Measurements from ENCODE around the gene RNF133.

The RNF133 gene

GRCh38 chr7:122699017-122699416, at the start of gene RNF133:
Gene RNF133, minus strand, starts transcription at chr7:122699117. Its CDS starts 199 bp downstream, at chr7:122698918.
- DNase-seq (ENCODE audit: low read depth), result no peak
- H3K4me3 ChIP-seq (ENCODE audit: low read depth, low read length), result no peak within 1 kb of the TSS
- TF ChIP-seq CTCF (IDR thresholded peaks at IDR 0.05; ENCODE audit: insufficient read depth, low read depth, low read length, missing control alignments), result no peak

- DNase-seq (ENCODE audit: low read depth), result no peak
- no peak overlapping the region for H3K4me3 ChIP-seq (ENCODE audit: low read depth, low read length)
- TF ChIP-seq CTCF (IDR thresholded peaks at IDR 0.05; ENCODE audit: insufficient read depth, low read depth, low read length, missing control alignments), result no peak
Measured at GRCh38 chr7:122748195-122748594, 49.3 kb upstream of the RNF133 start.

- TF ChIP-seq CTCF (IDR thresholded peaks at IDR 0.05; ENCODE audit: insufficient read depth, low read depth, low read length, missing control alignments), result no peak
- H3K4me3 ChIP-seq (ENCODE audit: low read depth, low read length), result no peak overlapping the region
- peak; percentile 50 for DNase-seq (ENCODE audit: low read depth)
Measured at GRCh38 chr7:122746948-122747347, 48.0 kb upstream of the RNF133 start.

- no peak for TF ChIP-seq CTCF (IDR thresholded peaks at IDR 0.05; ENCODE audit: insufficient read depth, low read depth, low read length, missing control alignments)
- no peak for DNase-seq (ENCODE audit: low read depth)
- no peak overlapping the region for H3K4me3 ChIP-seq (ENCODE audit: low read depth, low read length)
Measured at GRCh38 chr7:122743211-122743610, 44.3 kb upstream of the RNF133 start.

- DNase-seq (ENCODE audit: low read depth), result no peak
- no peak overlapping the region for H3K4me3 ChIP-seq (ENCODE audit: low read depth, low read length)
- no peak for TF ChIP-seq CTCF (IDR thresholded peaks at IDR 0.05; ENCODE audit: insufficient read depth, low read depth, low read length, missing control alignments)
Measured at GRCh38 chr7:122738947-122739346, 40.0 kb upstream of the RNF133 start.

- H3K4me3 ChIP-seq (ENCODE audit: low read depth, low read length), result no peak overlapping the region
- no peak for DNase-seq (ENCODE audit: low read depth)
- TF ChIP-seq CTCF (IDR thresholded peaks at IDR 0.05; ENCODE audit: insufficient read depth, low read depth, low read length, missing control alignments), result no peak
Measured at GRCh38 chr7:122736183-122736582, 37.3 kb upstream of the RNF133 start.

- H3K4me3 ChIP-seq (ENCODE audit: low read depth, low read length), result no peak overlapping the region
- no peak for TF ChIP-seq CTCF (IDR thresholded peaks at IDR 0.05; ENCODE audit: insufficient read depth, low read depth, low read length, missing control alignments)
- DNase-seq (ENCODE audit: low read depth), result no peak
Measured at GRCh38 chr7:122727759-122728158, 28.8 kb upstream of the RNF133 start.

All from GM12865 (cell line).